RWPE2 (cell line): ENCODE results near the gene BCAS1.
A peak's percentile ranks its signal among the peaks of the same experiment; 100 is the strongest.

ENCODE experiments used
- ATAC-seq: fragments of 200-7000 bp; cut with Tn5 transposase; 3 replicates; pipeline ENCODE4 v1.9.1; 2021; ENCODE audit warnings: low read depth
- DNase-seq: peaks from one replicate; pipeline ENCODE4 v3.0.0-alpha.2; 2020; ENCODE audit warnings: low spot score
- H3K27ac ChIP-seq: fragments of 450-650 bp; 2 replicates; pipeline ENCODE4 v1.5.1; 2017; ENCODE audit warnings: mild to moderate bottlenecking; ENCODE audit not compliant: poor library complexity, severe bottlenecking
- H3K27me3 ChIP-seq: fragments of 250-450 bp; sonication (Bioruptor Pico); 2 replicates; pipeline ENCODE4 v1.5.1; 2021; ENCODE audit warnings: mild to moderate bottlenecking, moderate library complexity; ENCODE audit not compliant: insufficient read depth, poor library complexity, severe bottlenecking
- H3K36me3 ChIP-seq: fragments of 250-450 bp; sonication (Bioruptor Pico); 2 replicates; pipeline ENCODE4 v1.5.1; 2020; ENCODE audit warnings: low read depth, mild to moderate bottlenecking, moderate library complexity
- H3K4me1 ChIP-seq: fragments of 250-450 bp; sonication (Bioruptor Pico); 2 replicates; pipeline ENCODE4 v1.5.1; 2021; ENCODE audit warnings: mild to moderate bottlenecking, moderate library complexity; ENCODE audit not compliant: insufficient read depth, poor library complexity, severe bottlenecking
- H3K4me3 ChIP-seq: fragments of 250-450 bp; sonication (Bioruptor Pico); 2 replicates; pipeline ENCODE4 v1.5.1; 2021; ENCODE audit warnings: mild to moderate bottlenecking, moderate library complexity; ENCODE audit not compliant: severe bottlenecking
- H3K9me3 ChIP-seq: fragments of 250-450 bp; sonication (Bioruptor Pico); 2 replicates; pipeline ENCODE4 v1.5.1; 2021; ENCODE audit warnings: mild to moderate bottlenecking, moderate library complexity; ENCODE audit not compliant: severe bottlenecking
- TF ChIP-seq, protein P1 (sequence below): fragments of 450-650 bp; IDR thresholded peaks from one replicate; pipeline ENCODE4 v1.5.1; 2017; ENCODE audit warnings: mild to moderate bottlenecking, moderate library complexity; ENCODE audit not compliant: poor library complexity, severe bottlenecking

The BCAS1 gene

DNA sequence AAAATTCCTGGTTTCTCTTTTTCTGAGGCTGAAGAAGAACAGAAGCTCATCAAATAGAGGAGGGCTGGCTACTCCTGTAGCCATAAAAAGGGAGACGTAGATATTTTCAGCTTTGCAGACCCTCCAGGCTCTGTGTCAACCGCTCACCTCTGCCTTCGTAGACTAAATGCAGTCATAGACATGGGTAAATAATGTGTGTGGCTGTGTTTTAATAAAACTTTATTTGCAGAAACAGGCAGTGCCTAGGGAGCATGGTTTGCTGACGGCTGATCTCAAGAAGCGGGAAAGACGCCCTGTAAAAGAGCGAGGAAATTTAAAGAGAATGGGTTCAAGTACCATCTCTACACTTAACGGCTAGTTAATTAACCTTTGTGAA lies 171.8 kb downstream of the BCAS1 start:
- DNase-seq (no peak), ATAC-seq (no peak)
- no peak overlapping the region for H3K4me3 ChIP-seq
- TF ChIP-seq, protein P1, sequence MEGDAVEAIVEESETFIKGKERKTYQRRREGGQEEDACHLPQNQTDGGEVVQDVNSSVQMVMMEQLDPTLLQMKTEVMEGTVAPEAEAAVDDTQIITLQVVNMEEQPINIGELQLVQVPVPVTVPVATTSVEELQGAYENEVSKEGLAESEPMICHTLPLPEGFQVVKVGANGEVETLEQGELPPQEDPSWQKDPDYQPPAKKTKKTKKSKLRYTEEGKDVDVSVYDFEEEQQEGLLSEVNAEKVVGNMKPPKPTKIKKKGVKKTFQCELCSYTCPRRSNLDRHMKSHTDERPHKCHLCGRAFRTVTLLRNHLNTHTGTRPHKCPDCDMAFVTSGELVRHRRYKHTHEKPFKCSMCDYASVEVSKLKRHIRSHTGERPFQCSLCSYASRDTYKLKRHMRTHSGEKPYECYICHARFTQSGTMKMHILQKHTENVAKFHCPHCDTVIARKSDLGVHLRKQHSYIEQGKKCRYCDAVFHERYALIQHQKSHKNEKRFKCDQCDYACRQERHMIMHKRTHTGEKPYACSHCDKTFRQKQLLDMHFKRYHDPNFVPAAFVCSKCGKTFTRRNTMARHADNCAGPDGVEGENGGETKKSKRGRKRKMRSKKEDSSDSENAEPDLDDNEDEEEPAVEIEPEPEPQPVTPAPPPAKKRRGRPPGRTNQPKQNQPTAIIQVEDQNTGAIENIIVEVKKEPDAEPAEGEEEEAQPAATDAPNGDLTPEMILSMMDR, result no peak
- H3K4me1 ChIP-seq, result peaks cover 44% of the 10 kb centered on the region
- peak overlapping the region; percentile 97 for H3K27ac ChIP-seq
- H3K9me3 ChIP-seq, result no peaks in the 10 kb centered on the region
- no peaks in the 10 kb centered on the region for H3K36me3 ChIP-seq
- H3K27me3 ChIP-seq, result no peaks in the 10 kb centered on the region

DNA sequence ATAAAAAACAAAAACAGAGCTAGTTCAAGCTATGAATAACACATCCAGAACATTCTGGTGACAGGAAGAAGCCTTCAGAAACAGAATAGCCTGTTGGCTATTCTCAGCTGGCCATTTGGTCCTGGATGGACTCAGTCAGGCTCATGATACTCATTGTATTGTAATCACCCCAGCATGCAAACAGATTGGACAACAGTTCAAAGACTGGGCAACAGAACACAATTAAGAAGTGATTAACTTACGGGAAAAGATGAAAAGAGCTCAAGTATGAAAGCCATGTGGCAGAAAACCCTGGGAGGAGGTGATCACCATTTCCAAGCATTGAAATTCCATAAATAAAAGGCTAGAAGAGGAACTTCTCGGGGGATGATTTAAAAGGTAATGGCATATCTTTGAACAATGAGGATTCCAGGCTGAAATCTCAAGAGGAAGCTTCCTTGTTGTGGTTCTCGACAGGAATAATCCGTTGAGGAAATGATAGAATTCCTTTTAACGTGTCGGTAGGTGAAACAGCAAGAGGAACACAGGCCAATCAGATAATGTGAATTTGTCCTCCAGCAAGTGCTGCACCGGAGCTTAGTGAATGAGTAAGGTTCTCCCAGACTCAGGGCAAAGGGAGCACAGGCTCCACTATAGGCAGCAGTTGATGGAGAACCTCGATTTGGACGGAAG lies 172.4 kb downstream of the BCAS1 start:
- H3K9me3 ChIP-seq, result no peaks in the 10 kb centered on the region
- DNase-seq (no peak), ATAC-seq (no peak)
- TF ChIP-seq, protein P1, result no peak
- H3K27me3 ChIP-seq, result no peaks in the 10 kb centered on the region
- H3K27ac ChIP-seq, result peak overlapping the region; percentile 97
- no peaks in the 10 kb centered on the region for H3K36me3 ChIP-seq
- H3K4me3 ChIP-seq, result no peak overlapping the region
- H3K4me1 ChIP-seq, result peaks cover 44% of the 10 kb centered on the region

GRCh38 chr20:53896647-53897046 lies 173.7 kb downstream of the BCAS1 start:
- Histone ChIP-seq H3K27me3 (no peaks in the 10 kb centered on the region), H3K4me3 (no peak overlapping the region), H3K4me1 (peaks cover 43% of the 10 kb centered on the region), H3K36me3 (no peaks in the 10 kb centered on the region), H3K27ac (no peak overlapping the region), H3K9me3 (no peaks in the 10 kb centered on the region)
- ATAC-seq, result no peak
- no peak for DNase-seq
- TF ChIP-seq, protein P1, result no peak

- no peaks in the 10 kb centered on the region for H3K27me3 ChIP-seq
- no peaks in the 10 kb centered on the region for H3K9me3 ChIP-seq
- H3K4me3 ChIP-seq, result no peak overlapping the region
- TF ChIP-seq, protein P1, result no peak
- DNase-seq (no peak), ATAC-seq (no peak)
- no peaks in the 10 kb centered on the region for H3K36me3 ChIP-seq
- no peak overlapping the region for H3K27ac ChIP-seq
- H3K4me1 ChIP-seq, result peaks cover 37% of the 10 kb centered on the region
Measured at GRCh38 chr20:53896041-53896440, 174.4 kb downstream of the BCAS1 start.

DNA sequence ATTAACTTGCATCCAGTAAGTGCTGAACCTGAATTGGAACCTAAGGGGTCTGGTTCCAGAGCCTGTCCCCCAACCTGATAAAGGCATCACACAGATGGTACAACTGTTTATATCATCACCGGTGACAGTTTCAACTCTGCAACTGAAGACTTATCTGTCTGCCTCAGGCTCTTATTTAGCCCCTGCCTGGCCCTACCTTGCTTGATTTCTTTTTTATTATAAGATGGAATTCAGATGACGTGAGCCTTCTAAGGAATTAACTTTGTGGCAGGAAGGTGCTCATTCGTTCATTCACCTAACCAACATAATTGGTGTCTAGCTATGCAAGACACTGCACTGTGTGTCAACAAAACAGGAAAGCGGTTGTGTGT lies 175.0 kb downstream of the BCAS1 start:
- Histone ChIP-seq H3K4me1 (peaks cover 34% of the 10 kb centered on the region), H3K27me3 (no peaks in the 10 kb centered on the region), H3K36me3 (no peaks in the 10 kb centered on the region), H3K9me3 (no peaks in the 10 kb centered on the region), H3K4me3 (no peak overlapping the region), H3K27ac (no peak overlapping the region)
- TF ChIP-seq, protein P1, result no peak
- no peak for DNase-seq
- no peak for ATAC-seq
